ENCODE measurements around the gene USP11. TPM values are rescaled to one million over a fixed set of nuclear protein-coding genes. Genes with fewer than 3 reads are reported as not detected.

Gene USP11
- total RNA-seq, 1 experiment from 2014 or later = 62.0 TPM

DNA sequence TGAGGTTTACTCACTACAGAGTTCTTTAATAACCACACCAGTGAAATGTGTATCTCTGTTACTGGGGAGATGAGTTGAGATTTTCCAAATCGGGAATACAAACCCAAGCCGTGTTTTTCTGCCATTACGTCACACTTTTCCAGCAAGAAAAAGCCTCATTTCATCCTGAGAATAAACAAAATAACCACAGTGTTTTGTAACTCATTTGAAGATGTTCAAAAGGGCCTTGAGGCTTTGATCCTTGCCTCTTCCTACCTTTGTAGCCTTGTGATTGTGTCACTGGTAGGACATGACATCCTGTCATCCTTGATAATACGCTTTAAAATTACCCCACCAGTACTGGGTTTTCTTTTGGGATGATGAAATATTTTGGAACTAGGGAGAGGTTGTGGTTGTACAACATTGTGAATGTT lies 2.9 kb downstream of the USP11 start:
- Histone ChIP-seq H3K79me2 (ENCODE audit: insufficient read depth, low read length) (peaks cover 36% of the 10 kb centered on the region), H3K4me3 (replicated peaks in 1 of 2; ENCODE audit: low read depth in 1 of 2, low read length in 2 of 2) (no peak overlapping the region), H3K4me2 (ENCODE audit: low read length) (no peak overlapping the region), H2AFZ (ENCODE audit: low read depth, low read length, poor library complexity, severe bottlenecking) (no peak overlapping the region), H3K27ac (ENCODE audit: low read depth, low read length) (no peak overlapping the region), H3K27me3 (ENCODE audit: insufficient read depth, low read length) (no peaks in the 10 kb centered on the region), H3K9me2 (ENCODE audit: insufficient read depth) (no peaks in the 10 kb centered on the region), H3K36me3 (ENCODE audit: control insufficient read depth in 1 of 2, insufficient read depth in 2 of 2, low read length in 2 of 2) (no peaks in the 10 kb centered on the region), H4K20me1 (ENCODE audit: insufficient read depth) (no peaks in the 10 kb centered on the region), H3K9me3 (ENCODE audit: control insufficient read depth in 1 of 2, insufficient read depth in 1 of 2, low read depth in 1 of 2, low read length in 2 of 2) (no peaks in the 10 kb centered on the region), H3K4me1 (ENCODE audit: control insufficient read depth in 1 of 2, insufficient read depth in 2 of 2, low read length in 2 of 2) (peaks cover 3 to 19% of the 10 kb centered on the region in 2 experiments; a peak in 3 of 4 replicates), H3K9ac (ENCODE audit: low read length) (no peak overlapping the region)
- BruUV-seq (replicated peaks) = no TSS peak
- ATAC-seq (no peak), DNase-seq (ENCODE audit: low read depth, low spot score) (no peak)
- RAD21 ChIA-PET (ENCODE audit: low non-redundant PET in 1 of 2, low total read pairs in 2 of 2, uncharacterized antibody in 2 of 2, unreplicated experiment in 2 of 2) = no interaction called here
- TF ChIP-seq EZH2 (IDR thresholded peaks at IDR 0.05) (no peak), CBX3 (IDR thresholded peaks at IDR 0.05; ENCODE audit: low read depth) (no peak), POLR2AphosphoS5 (IDR thresholded peaks at IDR 0.05; ENCODE audit: low read depth, low read length) (no peak), JUND (IDR thresholded peaks at IDR 0.05) (no peak), TCF7L2 (IDR thresholded peaks at IDR 0.05; ENCODE audit: borderline replicate concordance, extremely low read depth, insufficient read depth, insufficient read length) (no peak), ZFX (IDR thresholded peaks at IDR 0.05) (no peak), POLR2A (IDR thresholded peaks at IDR 0.05; ENCODE audit: borderline replicate concordance, extremely low read depth, insufficient read depth, insufficient read length) (no peak), ELF1 (IDR thresholded peaks at IDR 0.05; ENCODE audit: borderline replicate concordance, low read depth) (no peak), SRF (IDR thresholded peaks at IDR 0.05; ENCODE audit: low read depth) (no peak), FOSL1 (IDR thresholded peaks at IDR 0.05; ENCODE audit: low read depth) (no peak), RAD21 (IDR thresholded peaks at IDR 0.05; ENCODE audit: low read depth) (no peak), YY1 (IDR thresholded peaks at IDR 0.05; ENCODE audit: extremely low read depth, insufficient replicate concordance, low read depth, low read length) (no peak), EGR1 (IDR thresholded peaks at IDR 0.05; ENCODE audit: low read depth) (no peak), ZNF274 (IDR thresholded peaks at IDR 0.05; ENCODE audit: low read depth, low read length) (no peak), CEBPB (IDR thresholded peaks at IDR 0.05; ENCODE audit: low read depth) (no peak), EZH2phosphoT487 (IDR thresholded peaks at IDR 0.05; ENCODE audit: borderline replicate concordance) (no peak), SP1 (IDR thresholded peaks at IDR 0.05; ENCODE audit: low read depth) (no peak)
- TF ChIP-seq, protein P1, sequence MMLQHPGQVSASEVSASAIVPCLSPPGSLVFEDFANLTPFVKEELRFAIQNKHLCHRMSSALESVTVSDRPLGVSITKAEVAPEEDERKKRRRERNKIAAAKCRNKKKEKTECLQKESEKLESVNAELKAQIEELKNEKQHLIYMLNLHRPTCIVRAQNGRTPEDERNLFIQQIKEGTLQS (IDR thresholded peaks at IDR 0.05) = no peak
- TF ChIP-seq, protein P2, sequence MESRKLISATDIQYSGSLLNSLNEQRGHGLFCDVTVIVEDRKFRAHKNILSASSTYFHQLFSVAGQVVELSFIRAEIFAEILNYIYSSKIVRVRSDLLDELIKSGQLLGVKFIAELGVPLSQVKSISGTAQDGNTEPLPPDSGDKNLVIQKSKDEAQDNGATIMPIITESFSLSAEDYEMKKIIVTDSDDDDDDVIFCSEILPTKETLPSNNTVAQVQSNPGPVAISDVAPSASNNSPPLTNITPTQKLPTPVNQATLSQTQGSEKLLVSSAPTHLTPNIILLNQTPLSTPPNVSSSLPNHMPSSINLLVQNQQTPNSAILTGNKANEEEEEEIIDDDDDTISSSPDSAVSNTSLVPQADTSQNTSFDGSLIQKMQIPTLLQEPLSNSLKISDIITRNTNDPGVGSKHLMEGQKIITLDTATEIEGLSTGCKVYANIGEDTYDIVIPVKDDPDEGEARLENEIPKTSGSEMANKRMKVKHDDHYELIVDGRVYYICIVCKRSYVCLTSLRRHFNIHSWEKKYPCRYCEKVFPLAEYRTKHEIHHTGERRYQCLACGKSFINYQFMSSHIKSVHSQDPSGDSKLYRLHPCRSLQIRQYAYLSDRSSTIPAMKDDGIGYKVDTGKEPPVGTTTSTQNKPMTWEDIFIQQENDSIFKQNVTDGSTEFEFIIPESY (IDR thresholded peaks at IDR 0.05; ENCODE audit: extremely low read depth, insufficient replicate concordance, low read length) = no peak
- TF ChIP-seq, protein P3, sequence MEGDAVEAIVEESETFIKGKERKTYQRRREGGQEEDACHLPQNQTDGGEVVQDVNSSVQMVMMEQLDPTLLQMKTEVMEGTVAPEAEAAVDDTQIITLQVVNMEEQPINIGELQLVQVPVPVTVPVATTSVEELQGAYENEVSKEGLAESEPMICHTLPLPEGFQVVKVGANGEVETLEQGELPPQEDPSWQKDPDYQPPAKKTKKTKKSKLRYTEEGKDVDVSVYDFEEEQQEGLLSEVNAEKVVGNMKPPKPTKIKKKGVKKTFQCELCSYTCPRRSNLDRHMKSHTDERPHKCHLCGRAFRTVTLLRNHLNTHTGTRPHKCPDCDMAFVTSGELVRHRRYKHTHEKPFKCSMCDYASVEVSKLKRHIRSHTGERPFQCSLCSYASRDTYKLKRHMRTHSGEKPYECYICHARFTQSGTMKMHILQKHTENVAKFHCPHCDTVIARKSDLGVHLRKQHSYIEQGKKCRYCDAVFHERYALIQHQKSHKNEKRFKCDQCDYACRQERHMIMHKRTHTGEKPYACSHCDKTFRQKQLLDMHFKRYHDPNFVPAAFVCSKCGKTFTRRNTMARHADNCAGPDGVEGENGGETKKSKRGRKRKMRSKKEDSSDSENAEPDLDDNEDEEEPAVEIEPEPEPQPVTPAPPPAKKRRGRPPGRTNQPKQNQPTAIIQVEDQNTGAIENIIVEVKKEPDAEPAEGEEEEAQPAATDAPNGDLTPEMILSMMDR (IDR thresholded peaks at IDR 0.05 in 2 of 3, conservative IDR thresholded peaks at IDR 0.05 in 1 of 3; ENCODE audit: borderline replicate concordance in 1 of 3, insufficient read depth in 1 of 3, low read depth in 2 of 3, low read length in 2 of 3) = no peak
- CTCF ChIA-PET = no interaction called here
- intact Hi-C loops (cut with micrococcal nuclease) = loop anchor here (10.0 kb wide), 1 partner anchor 59 kb away; no protein-coding TSS in a partner anchor
- POLR2A ChIA-PET = no interaction called here
